IMR-90 (cell line): ENCODE data around the gene CAPN5. TPM values are rescaled to one million over a fixed set of nuclear protein-coding genes. Genes with fewer than 3 reads are reported as not detected.

Experiments
- ATAC-seq: fragments of 200-7000 bp; cut with Tn5 transposase; 2 replicates; pipeline ENCODE4 v1.9.1; 2020; ENCODE audit warnings: low read depth, mild to moderate bottlenecking, moderate library complexity
- BruUV-seq: library from RNA; stranded (reverse); fragments of 400-500 nt; replicated peaks from 2 replicates; lab custom pipeline; 2021; lab: Mats Ljungman, UMichigan
- CTCF ChIA-PET: fragments of 300-600 bp; formaldehyde crosslinking; extraction: SDS; loops from one replicate; lab custom pipeline; 2021; ENCODE audit warnings: antibody characterized with exemption; lab: Yijun Ruan, JAX
- POLR2A ChIA-PET: fragments of 300-600 bp; sonication (Branson Sonifier 250); formaldehyde crosslinking; loops from one replicate; lab custom pipeline; 2022; ENCODE audit warnings: antibody characterized with exemption; ENCODE audit not compliant: unreplicated experiment; lab: Charles Lee
- DNase-seq: peaks from one replicate; pipeline ENCODE4 v3.0.0; 2013
- H2AFZ ChIP-seq: replicated peaks from 2 replicates; pipeline ENCODE3; 2013; ENCODE audit warnings: low read length, mild to moderate bottlenecking; ENCODE audit not compliant: poor library complexity
- H2AK5ac ChIP-seq: 2 replicates; pipeline ENCODE4 v1.6.1; 2013; ENCODE audit warnings: low read depth, low read length, inconsistent platforms
- H2AK9ac ChIP-seq: replicated peaks from 2 replicates; pipeline ENCODE3; 2013; ENCODE audit warnings: mild to moderate bottlenecking, low read depth, low read length, moderate library complexity; ENCODE audit not compliant: poor library complexity
- H2BK120ac ChIP-seq: 2 replicates; pipeline ENCODE4 v1.6.1; 2013; ENCODE audit warnings: low read depth, low read length, inconsistent platforms
- H2BK15ac ChIP-seq: 3 replicates; pipeline ENCODE4 v1.6.1; 2013; ENCODE audit warnings: low read depth, low read length, inconsistent platforms
- H2BK20ac ChIP-seq: 2 replicates; pipeline ENCODE4 v1.6.1; 2013; ENCODE audit warnings: low read depth, mild to moderate bottlenecking, inconsistent platforms, low read length, moderate library complexity
- H2BK5ac ChIP-seq: 2 replicates; pipeline ENCODE4 v1.6.1; 2013; ENCODE audit warnings: mild to moderate bottlenecking, low read depth, low read length, inconsistent platforms; ENCODE audit not compliant: poor library complexity, severe bottlenecking
- H3K14ac ChIP-seq: replicated peaks from 2 replicates; pipeline ENCODE4 v1.6.1; 2013; ENCODE audit warnings: low read depth, low read length, inconsistent platforms
- H3K18ac ChIP-seq: 2 replicates; pipeline ENCODE4 v1.6.1; 2013; ENCODE audit warnings: low read depth, low read length, control low read depth
- H3K23ac ChIP-seq: 2 replicates; pipeline ENCODE4 v1.6.1; 2013; ENCODE audit warnings: low read depth, low read length, inconsistent platforms
- H3K27ac ChIP-seq: 2 replicates; pipeline ENCODE4 v1.5.1; 2013; ENCODE audit warnings: mild to moderate bottlenecking, control low read depth, low read length; ENCODE audit not compliant: insufficient read depth
- H3K27me3 ChIP-seq: 2 replicates; pipeline ENCODE4 v1.6.1; 2013; ENCODE audit warnings: low read length; ENCODE audit not compliant: control insufficient read depth, insufficient read depth
- H3K36me3 ChIP-seq: 2 replicates; pipeline ENCODE4 v1.6.1; 2013; ENCODE audit warnings: low read length, mixed read lengths; ENCODE audit not compliant: control insufficient read depth, insufficient read depth
- H3K4ac ChIP-seq: 2 replicates; pipeline ENCODE4 v1.6.1; 2013; ENCODE audit warnings: low read depth, low read length, inconsistent platforms
- H3K4me1 ChIP-seq: 2 replicates; pipeline ENCODE4 v1.6.1; 2013; ENCODE audit warnings: low read length, mixed read lengths; ENCODE audit not compliant: control insufficient read depth, insufficient read depth
- H3K4me2 ChIP-seq: 2 replicates; pipeline ENCODE4 v1.6.1; 2013; ENCODE audit warnings: low read depth, mild to moderate bottlenecking, control low read depth, low read length, moderate library complexity
- H3K4me3 ChIP-seq: 2 replicates; pipeline ENCODE4 v1.5.1; 2013; ENCODE audit warnings: low read depth, mild to moderate bottlenecking, control low read depth, low read length, moderate library complexity; ENCODE audit not compliant: insufficient read depth
- H3K56ac ChIP-seq: 2 replicates; pipeline ENCODE4 v1.6.1; 2013; ENCODE audit warnings: low read length, inconsistent platforms; ENCODE audit not compliant: insufficient read depth; ENCODE audit errors: extremely low read depth
- H3K79me1 ChIP-seq, 2 experiments: 2 replicates each; pipeline ENCODE4 v1.6.1; 2013; ENCODE audit warnings: low read length in 2 of 2, inconsistent platforms in 1 of 2, low read depth in 1 of 2
- H3K9ac ChIP-seq: 2 replicates; pipeline ENCODE4 v1.6.1; 2013; ENCODE audit warnings: low read depth, low read length, control low read depth
- H3K9me1 ChIP-seq: 2 replicates; pipeline ENCODE4 v1.6.1; 2013; ENCODE audit warnings: low read length, inconsistent platforms; ENCODE audit not compliant: insufficient read depth
- H3K9me3 ChIP-seq: 2 replicates; pipeline ENCODE4 v1.6.1; 2013; ENCODE audit warnings: low read length; ENCODE audit not compliant: control insufficient read depth, insufficient read depth
- H4K20me1 ChIP-seq: 2 replicates; pipeline ENCODE4 v1.6.1; 2013; ENCODE audit warnings: low read length, inconsistent platforms; ENCODE audit not compliant: insufficient read depth
- H4K5ac ChIP-seq: 2 replicates; pipeline ENCODE4 v1.6.1; 2013; ENCODE audit warnings: mild to moderate bottlenecking, low read depth, low read length, control low read depth
- H4K8ac ChIP-seq, 2 experiments: 2 replicates each; pipeline ENCODE4 v1.6.1; 2013; ENCODE audit warnings: low read depth in 2 of 2, low read length in 2 of 2, control low read depth in 1 of 2, inconsistent platforms in 1 of 2
- H4K91ac ChIP-seq: 2 replicates; pipeline ENCODE4 v1.6.1; 2013; ENCODE audit warnings: low read depth, low read length, inconsistent platforms; ENCODE audit not compliant: insufficient read depth
- RCOR1 ChIP-seq: IDR thresholded peaks from 2 replicates; pipeline ENCODE4 v1.6.1; 2012; ENCODE audit warnings: mild to moderate bottlenecking, low read length, improper control_type of control experiment; ENCODE audit not compliant: insufficient replicate concordance
- WGBS, 2 experiments: methylation state at CpG; one replicate each; pipeline versions ENCODE4 v1.1.5 to v1.1.7; 2013; ENCODE audit warnings: missing lambda C conversion rate in 2 of 2; ENCODE audit not compliant: insufficient read length in 1 of 2; ENCODE audit errors: extremely low coverage in 2 of 2; 5-methylcytosine and 5-hydroxymethylcytosine counted together
- dilution Hi-C: fragments of 300-500 bp; cut with HindIII; formaldehyde crosslinking; loops from one replicate; pipeline ENCODE4 v1.14.3; 2018; ENCODE audit warnings: low sequenced_read_pairs; ENCODE audit not compliant: unreplicated experiment
- in situ Hi-C: fragments of 300-500 bp; cut with MboI; formaldehyde crosslinking; loops from 3 replicates; pipeline ENCODE4 v1.14.3; 2019; ENCODE audit warnings: low sequenced_read_pairs, inconsistent platforms, mixed read lengths
- intact Hi-C: fragments of 100-400 bp; cut with micrococcal nuclease; formaldehyde crosslinking; loops from 2 replicates; pipeline ENCODE4 v1.10.0; 2022
- polyA plus RNA-seq, 3 experiments: library from polyadenylated mRNA; depleted of rRNA; stranded (reverse); fragments of >200 nt; gene quantifications; 2 replicates each; pipeline ENCODE4 v1.2.3, GENCODE V29; 2012; ENCODE audit warnings: low replicate concordance in 1 of 3
- total RNA-seq: library from RNA; depleted of rRNA; stranded (reverse); fragments of >200 nt; gene quantifications from 2 replicates; pipeline ENCODE4 v1.2.3, GENCODE V29; 2012

CAPN5 gene
- total and polyA plus RNA-seq, 2 of the 4 experiments (the other 2 are of a cell fraction): 8.1 to 24.0 TPM

DNA sequence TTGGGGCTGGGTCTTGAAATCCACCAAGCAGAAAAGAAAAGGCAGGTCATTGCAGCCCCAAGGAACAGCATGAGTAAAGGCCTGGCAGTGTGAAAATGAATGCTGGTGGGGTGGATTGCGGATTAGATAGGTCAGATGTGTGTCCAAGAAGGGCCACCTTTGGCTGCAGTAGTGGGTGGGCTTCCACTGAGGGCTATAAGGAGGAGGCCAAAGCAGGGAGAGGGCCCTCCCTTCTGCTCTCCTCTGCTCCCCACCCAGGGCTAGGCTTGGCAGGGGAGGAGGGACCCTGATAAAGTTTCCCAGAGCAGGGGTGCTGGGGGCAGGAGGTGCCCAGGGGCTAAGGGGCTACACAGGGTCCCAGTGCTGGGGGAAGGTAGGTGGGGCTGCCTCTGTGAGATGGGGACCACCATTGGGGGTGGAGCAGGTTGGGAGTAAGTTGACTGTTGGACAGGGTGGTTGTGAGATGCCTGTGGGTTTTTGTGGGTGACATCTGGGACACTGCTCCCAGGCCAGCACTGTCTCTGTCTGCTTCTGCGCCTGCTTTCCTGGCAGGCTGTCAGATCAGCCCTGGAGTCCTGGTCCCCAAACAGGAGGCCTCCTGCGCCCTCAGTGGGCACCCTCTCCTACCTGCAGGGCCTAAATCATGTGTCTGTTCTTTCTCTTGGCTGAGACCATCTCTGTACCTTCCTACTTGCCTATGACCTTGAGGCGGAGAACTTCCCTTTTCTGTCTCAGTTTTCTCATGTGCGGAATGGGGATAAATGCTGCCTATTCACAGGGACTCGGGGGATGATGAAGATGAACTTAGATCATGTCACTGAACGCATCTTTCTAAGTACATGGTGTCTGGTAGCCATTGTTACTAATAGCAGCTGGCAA, 1.9 kb downstream of the CAPN5 start (continued):
- TF ChIP-seq RCOR1: no peak

DNA sequence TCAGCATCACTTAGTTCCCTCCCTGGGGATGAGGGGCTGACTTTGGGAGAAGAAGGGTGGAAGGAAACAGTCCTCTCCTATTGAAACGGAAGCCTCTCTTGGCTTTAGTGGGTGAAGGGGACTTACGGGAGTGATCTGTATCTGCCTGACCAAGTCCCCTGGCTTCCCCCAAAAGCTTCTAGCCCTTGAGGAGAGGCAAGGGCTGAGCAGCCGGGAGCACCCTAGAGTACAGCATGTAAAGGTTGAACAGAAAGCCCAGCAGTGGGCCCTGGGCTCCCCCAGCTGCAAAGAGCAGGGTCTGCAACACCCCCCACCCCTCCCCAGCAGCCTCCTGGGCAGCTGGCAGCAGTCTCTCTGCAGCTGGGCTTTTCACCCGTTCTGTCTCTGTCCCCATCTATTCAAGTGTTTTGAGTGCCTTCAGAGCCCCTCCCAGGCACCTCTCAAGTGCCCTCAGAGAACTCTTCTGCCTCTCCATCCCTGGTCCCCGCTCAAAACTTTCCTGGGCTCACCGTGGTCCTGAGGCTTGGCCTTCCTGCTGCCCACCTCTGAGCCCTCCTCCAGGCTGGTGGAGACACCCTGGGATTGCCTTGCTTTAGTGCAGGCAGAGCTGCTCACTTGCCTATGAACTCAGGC, 2.7 kb downstream of the CAPN5 start:
- DNase-seq (no peak), ATAC-seq (no peak)
- Histone ChIP-seq H3K23ac (no peak overlapping the region), H3K4me1 (peaks cover 38% of the 10 kb centered on the region), H4K91ac (no peak overlapping the region), H2BK120ac (no peak overlapping the region), H3K56ac (no peak overlapping the region), H3K4me3 (no peak overlapping the region), H3K9ac (no peak overlapping the region), H2AFZ (no peak overlapping the region), H2BK5ac (no peak overlapping the region), H3K36me3 (no peaks in the 10 kb centered on the region), H3K18ac (no peak overlapping the region), H2AK9ac (no peak overlapping the region), H3K9me3 (no peaks in the 10 kb centered on the region), H2BK15ac (no peak overlapping the region), H4K5ac (no peak overlapping the region), H3K9me1 (peaks cover 19% of the 10 kb centered on the region), H3K4ac (no peak overlapping the region), H3K4me2 (no peak overlapping the region), H4K8ac (no peak overlapping the region), H3K27me3 (no peaks in the 10 kb centered on the region), H3K14ac (no peak overlapping the region), H3K79me1 (peaks cover 15 to 47% of the 10 kb centered on the region in 2 experiments; a peak in 3 of 4 replicates), H2BK20ac (no peak overlapping the region), H3K27ac (no peak overlapping the region), H4K20me1 (peaks cover 8% of the 10 kb centered on the region), H2AK5ac (no peak overlapping the region)
- no TSS peak for BruUV-seq
- POLR2A ChIA-PET: no interaction called here
- dilution Hi-C loops: no loop called here
- WGBS, 2 experiments: 66% methylated on average over 3 of the region's 6 CpGs; no CpG with 5 or more reads in 1 of the 2 experiments
- in situ Hi-C loops: no loop called here
- intact Hi-C loops: no loop called here
- CTCF ChIA-PET: no interaction called here
- TF ChIP-seq RCOR1: no peak
